ENCODE measurements around the gene DNHD1. TPM values are rescaled to one million over a fixed set of nuclear protein-coding genes. Genes with fewer than 3 reads are reported as not detected.

DNHD1 gene
- total and polyA plus RNA-seq, 2 of the 4 experiments (the other 2 are of a cell fraction): 1.8 to 3.6 TPM

DNA sequence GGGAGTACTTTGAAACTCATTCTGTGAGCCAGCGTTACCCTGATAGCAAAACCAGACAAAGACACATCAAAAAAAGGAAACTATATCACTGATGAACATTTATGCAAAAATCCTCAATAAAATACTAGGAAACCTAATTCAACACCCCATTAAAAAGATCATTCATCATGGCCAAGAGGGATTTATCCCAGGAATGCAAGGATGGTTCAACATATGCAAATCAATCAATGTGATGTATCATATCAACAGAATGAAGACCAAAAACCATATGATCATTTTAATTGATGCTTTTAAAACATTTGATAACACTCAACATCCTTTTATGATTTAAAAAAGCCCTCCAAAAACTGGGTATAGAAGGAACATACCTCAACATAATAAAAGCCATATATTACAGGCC, 86.5 kb downstream of the DNHD1 start:
- no peak for TF ChIP-seq POLR2A (IDR thresholded peaks at IDR 0.05; ENCODE audit: low read depth, low read length)
- Histone ChIP-seq H3K56ac (ENCODE audit: extremely low read depth, insufficient read depth, low read length) (no peak overlapping the region), H3K4me1 (ENCODE audit: control insufficient read depth, insufficient read depth, low read length) (no peaks in the 10 kb centered on the region), H2AK5ac (ENCODE audit: low read depth, low read length) (no peak overlapping the region), H2AFZ (replicated peaks; ENCODE audit: low read length, poor library complexity) (no peak overlapping the region), H3K14ac (replicated peaks; ENCODE audit: low read depth, low read length) (no peak overlapping the region), H3K18ac (ENCODE audit: low read depth, low read length) (no peak overlapping the region), H4K8ac (ENCODE audit: low read depth in 2 of 2, low read length in 2 of 2) (no peak overlapping the region), H3K36me3 (ENCODE audit: control insufficient read depth, insufficient read depth, low read length) (no peaks in the 10 kb centered on the region), H4K5ac (ENCODE audit: low read depth, low read length) (no peak overlapping the region), H3K4ac (ENCODE audit: low read depth, low read length) (no peak overlapping the region), H3K79me1 (ENCODE audit: low read depth in 1 of 2, low read length in 2 of 2) (peaks cover 0 to 6% of the 10 kb centered on the region in 2 experiments; a peak in 2 of 4 replicates), H3K4me3 (ENCODE audit: insufficient read depth, low read depth, low read length) (no peak overlapping the region), H4K20me1 (ENCODE audit: insufficient read depth, low read length) (no peaks in the 10 kb centered on the region; the same call in 1 of the 2 replicates), H3K9ac (ENCODE audit: low read depth, low read length) (no peak overlapping the region), H2BK120ac (ENCODE audit: low read depth, low read length) (no peak overlapping the region), H2BK15ac (ENCODE audit: low read depth, low read length) (no peak overlapping the region), H2BK20ac (ENCODE audit: low read depth, low read length) (no peak overlapping the region), H4K91ac (ENCODE audit: insufficient read depth, low read depth, low read length) (no peak overlapping the region), H2AK9ac (replicated peaks; ENCODE audit: low read depth, low read length, poor library complexity) (no peak overlapping the region), H2BK5ac (ENCODE audit: low read depth, low read length, poor library complexity, severe bottlenecking) (no peak overlapping the region), H3K27me3 (ENCODE audit: control insufficient read depth, insufficient read depth, low read length) (no peaks in the 10 kb centered on the region), H3K4me2 (ENCODE audit: low read depth, low read length) (no peak overlapping the region), H3K27ac (ENCODE audit: insufficient read depth, low read length) (no peak overlapping the region), H3K9me3 (ENCODE audit: control insufficient read depth, insufficient read depth, low read length) (peaks cover 2% of the 10 kb centered on the region; the same call in 1 of the 2 replicates), H3K23ac (ENCODE audit: low read depth, low read length) (no peak overlapping the region), H3K9me1 (ENCODE audit: insufficient read depth, low read length) (peaks cover 10% of the 10 kb centered on the region; the same call in 1 of the 2 replicates)
- intact Hi-C loops (cut with micrococcal nuclease) (no loop called here), in situ Hi-C loops (cut with MboI; ENCODE audit: low sequenced_read_pairs) (no loop called here), dilution Hi-C loops (cut with HindIII; ENCODE audit: low sequenced_read_pairs, unreplicated experiment) (no loop called here)
- ChIA-PET CTCF (no interaction called here), POLR2A (ENCODE audit: unreplicated experiment) (no interaction called here)
- no TSS peak for BruUV-seq (replicated peaks)
- no CpG with 5 or more reads among the region's 1 CpG for WGBS, 2 experiments (ENCODE audit: extremely low coverage in 2 of 2, insufficient read length in 1 of 2)
- DNase-seq: no peak
- no peak for ATAC-seq (ENCODE audit: low read depth)
